Endothelial cell of umbilical vein (primary cell): ENCODE measurements around the gene UNC5C. TPM values are rescaled to one million over a fixed set of nuclear protein-coding genes. Genes with fewer than 3 reads are reported as not detected.

Source experiments
- BruUV-seq: library from RNA; stranded (reverse); fragments of 400-500 nt; replicated peaks from 2 replicates; lab custom pipeline; 2021; lab: Mats Ljungman, UMichigan
- CTCF ChIA-PET: fragments of 300-600, 350-600 bp; sonication (Branson Sonifier 250); formaldehyde crosslinking; loops from one replicate; lab custom pipeline; 2021; ENCODE audit warnings: antibody characterized with exemption, inconsistent platforms; lab: Charles Lee
- POLR2A ChIA-PET: fragments of 300-600, 350-600 bp; sonication (Branson Sonifier 250); formaldehyde crosslinking; loops from one replicate; lab custom pipeline; 2021; ENCODE audit warnings: antibody characterized with exemption, inconsistent platforms; lab: Charles Lee
- DNase-seq: peaks from one replicate; pipeline ENCODE4 v3.0.0-alpha.2; 2011; ENCODE audit warnings: low read depth, low spot score
- FAIRE-seq: peaks from 2 replicates; lab custom pipeline; 2011; peaks lifted over from hg19 to GRCh38; lab: Jason Lieb, UNC
- H2AFZ ChIP-seq: 2 replicates; pipeline ENCODE4 v1.6.0; 2012; ENCODE audit warnings: low read depth, low read length, control low read depth, inconsistent platforms
- H3K27ac ChIP-seq: 2 replicates; pipeline ENCODE4 v1.5.1; 2011; ENCODE audit warnings: low read depth, mild to moderate bottlenecking, control low read depth, low read length, moderate library complexity; ENCODE audit not compliant: insufficient read depth
- H3K27me3 ChIP-seq, 2 experiments: 2 replicates each; pipeline versions ENCODE4 v1.6.0 to v1.6.1; 2011; ENCODE audit warnings: low read length in 2 of 2, mixed read lengths in 1 of 2; ENCODE audit not compliant: control insufficient read depth in 2 of 2, insufficient read depth in 2 of 2
- H3K36me3 ChIP-seq, 2 experiments: 2 replicates in 1 of 2; 3 replicates in 1 of 2; pipeline ENCODE4 v1.5.1; 2011; ENCODE audit warnings: low read length in 2 of 2, mild to moderate bottlenecking in 1 of 2, moderate library complexity in 1 of 2; ENCODE audit not compliant: control insufficient read depth in 2 of 2, insufficient read depth in 2 of 2; ENCODE audit errors: extremely low read depth in 1 of 2
- H3K4me1 ChIP-seq: 3 replicates; pipeline ENCODE4 v1.5.1; 2011; ENCODE audit warnings: mild to moderate bottlenecking, low read length; ENCODE audit not compliant: control insufficient read depth, insufficient read depth; ENCODE audit errors: extremely low read depth
- H3K4me2 ChIP-seq: 2 replicates; pipeline ENCODE4 v1.6.1; 2011; ENCODE audit warnings: low read length, control low read depth, mixed read lengths; ENCODE audit not compliant: insufficient read depth
- H3K4me3 ChIP-seq, 3 experiments: fragments of 200-600 bp in 1 of 3; sonication (generic), shearing (Covaris generic) in 1 of 3; replicated peaks in 1 of 3; 2 replicates each; pipeline ENCODE4 v1.5.1; 2011 to 2016; ENCODE audit warnings: control low read depth in 3 of 3, low read length in 3 of 3, mild to moderate bottlenecking in 2 of 3, inconsistent platforms in 1 of 3, low read depth in 1 of 3, moderate library complexity in 1 of 3; ENCODE audit not compliant: insufficient read depth in 1 of 3
- H3K79me2 ChIP-seq: 2 replicates; pipeline ENCODE4 v1.6.0; 2012; ENCODE audit warnings: low read length, inconsistent platforms; ENCODE audit not compliant: control insufficient read depth, insufficient read depth
- H3K9ac ChIP-seq: replicated peaks from 2 replicates; pipeline ENCODE3; 2011; ENCODE audit warnings: low read length, control low read depth; ENCODE audit not compliant: insufficient read depth; ENCODE audit errors: extremely low read depth
- H3K9me1 ChIP-seq: replicated peaks from 3 replicates; pipeline ENCODE4 v1.6.0; 2011; ENCODE audit warnings: mild to moderate bottlenecking, low read length; ENCODE audit not compliant: control insufficient read depth, insufficient read depth; ENCODE audit errors: extremely low read depth
- H3K9me3 ChIP-seq: replicated peaks from 2 replicates; pipeline ENCODE4 v1.5.1; 2012; ENCODE audit warnings: low read length, inconsistent platforms; ENCODE audit not compliant: control insufficient read depth, insufficient read depth
- H4K20me1 ChIP-seq: replicated peaks from 2 replicates; pipeline ENCODE3; 2011; ENCODE audit warnings: mild to moderate bottlenecking, low read length; ENCODE audit not compliant: control insufficient read depth, insufficient read depth; ENCODE audit errors: extremely low read depth
- CTCF ChIP-seq, 2 donors: IDR thresholded peaks; 1 replicate in 1 of 2; 2 replicates in 1 of 2; pipeline ENCODE4 v1.5.1; 2011; ENCODE audit warnings: low read length in 2 of 2, mild to moderate bottlenecking in 2 of 2, moderate library complexity in 2 of 2, control low read depth in 1 of 2, inconsistent platforms in 1 of 2, low read depth in 1 of 2; ENCODE audit not compliant: insufficient read depth in 1 of 2; ENCODE audit errors: extremely low read depth in 1 of 2
- EZH2 ChIP-seq: IDR thresholded peaks from 2 replicates; pipeline ENCODE4 v1.6.1; 2012; ENCODE audit warnings: borderline replicate concordance, low read depth, mild to moderate bottlenecking, moderate library complexity, low read length, inconsistent platforms; ENCODE audit not compliant: severe bottlenecking
- FOS ChIP-seq: IDR thresholded peaks from 2 replicates; pipeline ENCODE4 v1.6.1; 2011; ENCODE audit warnings: mild to moderate bottlenecking, low read length, moderate library complexity, borderline replicate concordance; ENCODE audit not compliant: insufficient read depth
- GATA2 ChIP-seq: IDR thresholded peaks from 2 replicates; pipeline ENCODE4 v1.7.0; 2011; ENCODE audit warnings: low read depth, mild to moderate bottlenecking, moderate library complexity, mixed read lengths, low read length; ENCODE audit not compliant: insufficient read length, insufficient read depth
- JUN ChIP-seq: IDR thresholded peaks from 2 replicates; pipeline ENCODE4 v1.6.1; 2011; ENCODE audit warnings: borderline replicate concordance, low read depth; ENCODE audit not compliant: insufficient read length, insufficient read depth
- MAX ChIP-seq: IDR thresholded peaks from 2 replicates; pipeline ENCODE4 v1.6.1; 2011; ENCODE audit not compliant: insufficient read depth, insufficient read length
- MYC ChIP-seq: IDR thresholded peaks from one replicate; pipeline ENCODE4 v1.6.1; 2011; ENCODE audit warnings: mild to moderate bottlenecking, low read depth, low read length
- POLR2A ChIP-seq: IDR thresholded peaks from 2 replicates; pipeline ENCODE4 v1.6.1; 2012; ENCODE audit warnings: low read depth, mild to moderate bottlenecking, control low read depth, low read length
- POLR2AphosphoS5 ChIP-seq: IDR thresholded peaks from 2 replicates; pipeline ENCODE4 v1.6.1; 2012; ENCODE audit warnings: low read depth, mild to moderate bottlenecking, control low read depth, low read length, moderate library complexity; ENCODE audit not compliant: insufficient read depth
- dilution Hi-C: fragments of 300-500 bp; cut with MboI; formaldehyde crosslinking; loops from one replicate; pipeline ENCODE4 v1.15.0; 2019; ENCODE audit warnings: low sequenced_read_pairs; ENCODE audit not compliant: extremely low pct_ligation_motif_present
- intact Hi-C: fragments of 100-400 bp; cut with micrococcal nuclease; formaldehyde crosslinking; loops from one replicate; pipeline ENCODE4 v1.10.0; 2022
- polyA plus RNA-seq, 4 experiments: library from polyadenylated mRNA; depleted of rRNA in 3 of 4; stranded (reverse) in 3 of 4; unstranded in 1 of 4; fragments of >200 nt; gene quantifications; 2 replicates each; pipeline versions ENCODE4 v1.2.1 to v1.2.3, GENCODE V29; 2011 to 2012; ENCODE audit warnings: missing spikeins in 1 of 4
- total RNA-seq: library from RNA; stranded (reverse); gene quantifications from 2 replicates; pipeline ENCODE4 v1.2.3, GENCODE V29; 2021

Gene UNC5C
- total and polyA plus RNA-seq, 2 donors (not counting 3 experiments of a cell fraction or from before 2014, with no cell fraction given) = 0.44 to 0.53 TPM

GRCh38 chr4:95122001-95122400, 426.8 kb downstream of the UNC5C start:
- Histone ChIP-seq H3K4me2 (no peak overlapping the region), H3K9ac (no peak overlapping the region), H3K27me3 (no peaks in the 10 kb centered on the region), H3K79me2 (no peaks in the 10 kb centered on the region), H3K9me3 (no peaks in the 10 kb centered on the region), H2AFZ (no peak overlapping the region), H3K36me3 (no peaks in the 10 kb centered on the region), H3K4me1 (peaks cover 2% of the 10 kb centered on the region), H3K4me3 (no peak overlapping the region), H4K20me1 (no peaks in the 10 kb centered on the region), H3K27ac (no peak overlapping the region), H3K9me1 (no peaks in the 10 kb centered on the region)
- FAIRE-seq = no peak
- TF ChIP-seq EZH2 (no peak), MAX (no peak), POLR2AphosphoS5 (no peak), MYC (no peak), CTCF (IDR thresholded peaks at IDR 0.05; ENCODE audit: extremely low read depth in 1 of 2, insufficient read depth in 1 of 2, low read depth in 1 of 2, low read length in 2 of 2) (no peak), FOS (no peak), GATA2 (no peak), POLR2A (no peak), JUN (no peak)
- CTCF ChIA-PET = no interaction called here
- dilution Hi-C loops (no loop called here), intact Hi-C loops (loop anchor here (10.0 kb wide), 2 partner anchors 367 to 817 kb away; partner anchors contain the start of gene BMPR1B)
- POLR2A ChIA-PET = no interaction called here
- no TSS peak for BruUV-seq
- no peak for DNase-seq
